ENCODE results near the gene CDKN2AIP.

The CDKN2AIP gene

DNA sequence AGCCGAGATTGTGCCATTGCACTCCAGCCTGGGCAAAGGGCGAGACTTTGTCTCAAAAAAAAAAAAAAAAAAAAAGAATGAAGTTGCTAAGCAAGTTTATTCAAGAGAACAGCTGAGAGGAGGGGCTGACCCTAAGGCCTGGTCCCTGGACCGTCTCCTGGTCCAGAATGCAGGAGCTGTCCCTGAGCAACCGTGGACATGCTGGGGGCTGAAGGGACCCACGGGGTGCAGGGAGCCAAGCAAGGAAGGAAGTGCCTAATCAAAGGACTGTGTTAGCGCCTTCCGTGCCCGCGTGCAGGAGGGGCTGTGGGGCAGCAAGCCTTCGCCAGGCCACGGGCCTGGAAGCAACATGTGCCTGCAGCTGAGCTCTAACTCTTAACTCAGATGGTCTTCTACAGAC, 39.1 kb upstream of the CDKN2AIP start:
- Histone ChIP-seq H2AFZ (ENCODE audit: low read depth, low read length, severe bottlenecking) (no peak overlapping the region), H3K36me3 (ENCODE audit: low read length) (no peaks in the 10 kb centered on the region)

GRCh38 chr4:183407128-183407585, 37.3 kb upstream of the CDKN2AIP start:
- Histone ChIP-seq H3K36me3 (ENCODE audit: low read length) (no peaks in the 10 kb centered on the region), H3K9ac (ENCODE audit: low read length) (peak overlapping the region; percentile 35; the same call in 1 of the 2 replicates), H3K27ac (ENCODE audit: low read depth, low read length) (no peak overlapping the region), H3K9me3 (ENCODE audit: insufficient read depth, low read length) (no peaks in the 10 kb centered on the region), H2AFZ (ENCODE audit: low read depth, low read length, severe bottlenecking) (peak overlapping the region; percentile 65), H3K27me3 (ENCODE audit: low read length) (no peaks in the 10 kb centered on the region), H3K4me2 (ENCODE audit: low read depth, low read length, poor library complexity, severe bottlenecking) (peak overlapping the region; percentile 68), H3K9me2 (replicated peaks; ENCODE audit: insufficient read depth, low read length) (no peaks in the 10 kb centered on the region), H3F3A (ENCODE audit: insufficient read depth) (no peaks in the 10 kb centered on the region), H3K4me3 (ENCODE audit: insufficient read depth, low read length, poor library complexity, severe bottlenecking) (peak overlapping the region; percentile 37), H4K20me1 (ENCODE audit: low read depth, low read length) (no peaks in the 10 kb centered on the region), H3K79me2 (ENCODE audit: insufficient read depth, low read length) (no peaks in the 10 kb centered on the region)
- TF ChIP-seq, protein P1, sequence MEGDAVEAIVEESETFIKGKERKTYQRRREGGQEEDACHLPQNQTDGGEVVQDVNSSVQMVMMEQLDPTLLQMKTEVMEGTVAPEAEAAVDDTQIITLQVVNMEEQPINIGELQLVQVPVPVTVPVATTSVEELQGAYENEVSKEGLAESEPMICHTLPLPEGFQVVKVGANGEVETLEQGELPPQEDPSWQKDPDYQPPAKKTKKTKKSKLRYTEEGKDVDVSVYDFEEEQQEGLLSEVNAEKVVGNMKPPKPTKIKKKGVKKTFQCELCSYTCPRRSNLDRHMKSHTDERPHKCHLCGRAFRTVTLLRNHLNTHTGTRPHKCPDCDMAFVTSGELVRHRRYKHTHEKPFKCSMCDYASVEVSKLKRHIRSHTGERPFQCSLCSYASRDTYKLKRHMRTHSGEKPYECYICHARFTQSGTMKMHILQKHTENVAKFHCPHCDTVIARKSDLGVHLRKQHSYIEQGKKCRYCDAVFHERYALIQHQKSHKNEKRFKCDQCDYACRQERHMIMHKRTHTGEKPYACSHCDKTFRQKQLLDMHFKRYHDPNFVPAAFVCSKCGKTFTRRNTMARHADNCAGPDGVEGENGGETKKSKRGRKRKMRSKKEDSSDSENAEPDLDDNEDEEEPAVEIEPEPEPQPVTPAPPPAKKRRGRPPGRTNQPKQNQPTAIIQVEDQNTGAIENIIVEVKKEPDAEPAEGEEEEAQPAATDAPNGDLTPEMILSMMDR (IDR thresholded peaks at IDR 0.05; ENCODE audit: insufficient read depth, low read length, poor library complexity, severe bottlenecking), result peak; percentile 89
- TF ChIP-seq EZH2phosphoT487 (conservative IDR thresholded peaks at IDR 0.05; ENCODE audit: low read length), result no peak

More for the DNA sequence above, 39.1 kb upstream of the CDKN2AIP start:
- H3K4me2 ChIP-seq (ENCODE audit: low read depth, low read length, poor library complexity, severe bottlenecking), result no peak overlapping the region
- no peaks in the 10 kb centered on the region for H3K27me3 ChIP-seq (ENCODE audit: low read length)
- no peaks in the 10 kb centered on the region for H3K79me2 ChIP-seq (ENCODE audit: insufficient read depth, low read length)
- no peak overlapping the region for H3K9ac ChIP-seq (ENCODE audit: low read length)
- H3K4me3 ChIP-seq (ENCODE audit: insufficient read depth, low read length, poor library complexity, severe bottlenecking), result no peak overlapping the region
- H3K27ac ChIP-seq (ENCODE audit: low read depth, low read length), result no peak overlapping the region
- no peaks in the 10 kb centered on the region for H3K9me3 ChIP-seq (ENCODE audit: insufficient read depth, low read length)
- no peak for TF ChIP-seq EZH2phosphoT487 (conservative IDR thresholded peaks at IDR 0.05; ENCODE audit: low read length)
- TF ChIP-seq, protein P1 (IDR thresholded peaks at IDR 0.05; ENCODE audit: insufficient read depth, low read length, poor library complexity, severe bottlenecking), result no peak
- no peaks in the 10 kb centered on the region for H3K9me2 ChIP-seq (replicated peaks; ENCODE audit: insufficient read depth, low read length)
- no peaks in the 10 kb centered on the region for H4K20me1 ChIP-seq (ENCODE audit: low read depth, low read length)
- no peaks in the 10 kb centered on the region for H3F3A ChIP-seq (ENCODE audit: insufficient read depth)

GRCh38 chr4:183407635-183408464, 36.6 kb upstream of the CDKN2AIP start:
- H3K36me3 ChIP-seq (ENCODE audit: low read length), result no peaks in the 10 kb centered on the region
- peak overlapping the region; percentile 35; the same call in 1 of the 2 replicates for H3K9ac ChIP-seq (ENCODE audit: low read length)
- no peak for TF ChIP-seq EZH2phosphoT487 (conservative IDR thresholded peaks at IDR 0.05; ENCODE audit: low read length)
- TF ChIP-seq, protein P1 (IDR thresholded peaks at IDR 0.05; ENCODE audit: insufficient read depth, low read length, poor library complexity, severe bottlenecking), result no peak
- no peaks in the 10 kb centered on the region for H3K27me3 ChIP-seq (ENCODE audit: low read length)
- H3K4me3 ChIP-seq (ENCODE audit: insufficient read depth, low read length, poor library complexity, severe bottlenecking), result peak overlapping the region; percentile 37
- peak overlapping the region; percentile 68 for H3K4me2 ChIP-seq (ENCODE audit: low read depth, low read length, poor library complexity, severe bottlenecking)
- no peak overlapping the region for H3K27ac ChIP-seq (ENCODE audit: low read depth, low read length)
- H4K20me1 ChIP-seq (ENCODE audit: low read depth, low read length), result no peaks in the 10 kb centered on the region
- H3K79me2 ChIP-seq (ENCODE audit: insufficient read depth, low read length), result no peaks in the 10 kb centered on the region
- H3F3A ChIP-seq (ENCODE audit: insufficient read depth), result no peaks in the 10 kb centered on the region
- peak overlapping the region; percentile 65 for H2AFZ ChIP-seq (ENCODE audit: low read depth, low read length, severe bottlenecking)
- H3K9me2 ChIP-seq (replicated peaks; ENCODE audit: insufficient read depth, low read length), result no peaks in the 10 kb centered on the region
- no peaks in the 10 kb centered on the region for H3K9me3 ChIP-seq (ENCODE audit: insufficient read depth, low read length)

All from SU-DHL-6 (cell line).